ENCODE measurements around the gene CDK6.

DNA sequence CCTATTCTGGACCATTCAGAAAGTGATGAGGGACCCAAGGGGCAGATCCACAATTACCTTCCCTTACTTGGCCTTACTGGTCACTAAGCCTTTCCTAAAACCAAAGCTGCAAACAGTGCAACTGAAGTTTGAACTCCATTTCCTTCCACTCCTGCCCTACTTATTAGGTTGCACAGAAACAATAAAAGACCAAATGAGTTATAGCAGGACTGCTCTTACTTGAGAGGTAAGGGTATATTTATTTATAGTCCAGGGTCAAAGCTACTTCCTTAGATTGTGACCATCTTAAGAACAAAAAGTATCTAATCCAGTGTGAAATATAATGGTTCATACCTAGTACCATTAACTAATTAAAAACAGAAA lies 27.0 kb downstream of the CDK6 start:
- TF ChIP-seq, protein P1, sequence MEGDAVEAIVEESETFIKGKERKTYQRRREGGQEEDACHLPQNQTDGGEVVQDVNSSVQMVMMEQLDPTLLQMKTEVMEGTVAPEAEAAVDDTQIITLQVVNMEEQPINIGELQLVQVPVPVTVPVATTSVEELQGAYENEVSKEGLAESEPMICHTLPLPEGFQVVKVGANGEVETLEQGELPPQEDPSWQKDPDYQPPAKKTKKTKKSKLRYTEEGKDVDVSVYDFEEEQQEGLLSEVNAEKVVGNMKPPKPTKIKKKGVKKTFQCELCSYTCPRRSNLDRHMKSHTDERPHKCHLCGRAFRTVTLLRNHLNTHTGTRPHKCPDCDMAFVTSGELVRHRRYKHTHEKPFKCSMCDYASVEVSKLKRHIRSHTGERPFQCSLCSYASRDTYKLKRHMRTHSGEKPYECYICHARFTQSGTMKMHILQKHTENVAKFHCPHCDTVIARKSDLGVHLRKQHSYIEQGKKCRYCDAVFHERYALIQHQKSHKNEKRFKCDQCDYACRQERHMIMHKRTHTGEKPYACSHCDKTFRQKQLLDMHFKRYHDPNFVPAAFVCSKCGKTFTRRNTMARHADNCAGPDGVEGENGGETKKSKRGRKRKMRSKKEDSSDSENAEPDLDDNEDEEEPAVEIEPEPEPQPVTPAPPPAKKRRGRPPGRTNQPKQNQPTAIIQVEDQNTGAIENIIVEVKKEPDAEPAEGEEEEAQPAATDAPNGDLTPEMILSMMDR (IDR thresholded peaks at IDR 0.05; ENCODE audit: low read depth, low read length): no peak
- TF ChIP-seq POLR2A (IDR thresholded peaks at IDR 0.05; ENCODE audit: extremely low read depth, insufficient read length) (no peak), MYC (IDR thresholded peaks at IDR 0.05; ENCODE audit: low read depth, low read length) (no peak)

Measured in NB4 (cell line).